D721Med (cell line): Measurements from ENCODE around the gene CUEDC1.

Source experiments
- DNase-seq: peaks from one replicate; pipeline ENCODE4 v3.0.0; 2011; ENCODE audit warnings: low spot score; ENCODE audit not compliant: insufficient read length
- FAIRE-seq: peaks from 2 replicates; lab custom pipeline; 2011; peaks lifted over from hg19 to GRCh38; lab: Jason Lieb, UNC
- TF ChIP-seq, protein P1 (sequence below): IDR thresholded peaks from 2 replicates; pipeline ENCODE4 v1.5.1; 2012; ENCODE audit warnings: mild to moderate bottlenecking, control low read depth; ENCODE audit not compliant: insufficient read depth; ENCODE audit errors: missing control alignments

Gene CUEDC1

GRCh38 chr17:57954397-57955182 is 622 bp downstream of the CUEDC1 start:
- TF ChIP-seq, protein P1, sequence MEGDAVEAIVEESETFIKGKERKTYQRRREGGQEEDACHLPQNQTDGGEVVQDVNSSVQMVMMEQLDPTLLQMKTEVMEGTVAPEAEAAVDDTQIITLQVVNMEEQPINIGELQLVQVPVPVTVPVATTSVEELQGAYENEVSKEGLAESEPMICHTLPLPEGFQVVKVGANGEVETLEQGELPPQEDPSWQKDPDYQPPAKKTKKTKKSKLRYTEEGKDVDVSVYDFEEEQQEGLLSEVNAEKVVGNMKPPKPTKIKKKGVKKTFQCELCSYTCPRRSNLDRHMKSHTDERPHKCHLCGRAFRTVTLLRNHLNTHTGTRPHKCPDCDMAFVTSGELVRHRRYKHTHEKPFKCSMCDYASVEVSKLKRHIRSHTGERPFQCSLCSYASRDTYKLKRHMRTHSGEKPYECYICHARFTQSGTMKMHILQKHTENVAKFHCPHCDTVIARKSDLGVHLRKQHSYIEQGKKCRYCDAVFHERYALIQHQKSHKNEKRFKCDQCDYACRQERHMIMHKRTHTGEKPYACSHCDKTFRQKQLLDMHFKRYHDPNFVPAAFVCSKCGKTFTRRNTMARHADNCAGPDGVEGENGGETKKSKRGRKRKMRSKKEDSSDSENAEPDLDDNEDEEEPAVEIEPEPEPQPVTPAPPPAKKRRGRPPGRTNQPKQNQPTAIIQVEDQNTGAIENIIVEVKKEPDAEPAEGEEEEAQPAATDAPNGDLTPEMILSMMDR, result no peak
- FAIRE-seq (no peak), DNase-seq (peak; percentile 67)

DNA sequence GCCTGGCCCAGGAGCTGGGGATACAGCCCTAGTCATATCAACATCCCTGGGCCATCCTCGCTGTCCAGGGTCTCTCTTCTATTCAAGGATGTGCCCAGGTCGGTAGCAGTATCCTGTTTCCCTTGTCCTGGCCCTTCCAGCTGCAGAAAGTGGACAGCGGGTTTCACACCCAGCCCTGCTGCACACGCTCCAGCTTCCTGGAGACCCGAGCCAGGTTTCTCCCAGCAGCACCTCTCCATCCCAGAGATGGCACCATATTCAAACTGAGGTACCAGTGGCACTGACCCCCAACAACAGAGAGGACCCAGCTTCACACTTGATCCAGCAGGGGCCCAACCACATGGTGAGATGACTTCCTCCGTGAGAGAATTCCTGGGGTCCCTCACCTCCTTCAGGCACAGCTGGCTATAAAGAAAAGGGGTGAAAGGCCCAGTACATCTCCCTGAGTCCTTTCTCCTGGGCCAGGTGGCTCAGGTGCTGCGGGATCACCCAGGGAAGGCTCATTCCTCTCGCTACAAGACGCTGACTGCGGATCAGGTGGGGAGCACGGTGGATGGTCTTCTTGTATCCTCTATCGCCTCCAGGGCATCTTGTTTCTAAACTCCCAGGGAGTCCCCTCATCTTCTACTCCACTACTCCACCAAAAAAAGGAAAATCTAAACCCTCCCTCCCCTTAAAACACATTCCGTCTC is 1.4 kb downstream of the CUEDC1 start:
- TF ChIP-seq, protein P1, result no peak
- DNase-seq (no peak), FAIRE-seq (no peak)

GRCh38 chr17:57953219-57953618 is 2.0 kb downstream of the CUEDC1 start:
- TF ChIP-seq, protein P1, result no peak
- DNase-seq, result no peak
- no peak for FAIRE-seq

DNA sequence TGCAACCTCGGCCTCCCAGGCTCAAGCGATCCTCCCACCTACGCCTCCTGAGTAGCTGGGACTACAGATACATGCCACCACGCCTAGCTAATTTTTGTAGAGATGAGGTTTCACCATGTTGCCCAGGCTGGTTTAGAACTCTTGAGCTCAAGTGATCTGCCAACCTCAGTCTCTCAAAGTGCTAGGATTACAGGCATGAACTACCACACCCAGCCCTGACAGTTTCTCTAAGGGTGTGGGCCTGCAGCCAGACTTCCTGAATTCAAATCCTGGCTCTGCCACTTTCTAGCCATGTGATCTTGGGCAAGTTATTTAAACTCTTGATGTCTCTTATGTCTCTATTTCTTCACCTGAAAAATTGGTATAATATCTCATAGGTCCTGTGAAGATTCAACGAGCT is 5.6 kb downstream of the CUEDC1 start:
- TF ChIP-seq, protein P1, result no peak
- FAIRE-seq (no peak), DNase-seq (no peak)

- TF ChIP-seq, protein P1, result no peak
- no peak for DNase-seq
- no peak for FAIRE-seq
Measured at GRCh38 chr17:57948555-57949420, 6.4 kb downstream of the CUEDC1 start.

GRCh38 chr17:57948169-57948554 is 7.0 kb downstream of the CUEDC1 start:
- FAIRE-seq (no peak), DNase-seq (no peak)
- TF ChIP-seq, protein P1, result no peak
